Ishikawa (cell line): ENCODE results near the gene CD300LD.

ENCODE experiments used
- CEBPB ChIP-seq: IDR thresholded peaks from 2 replicates; pipeline ENCODE4 v1.6.1; 2012
- NFIC ChIP-seq: IDR thresholded peaks from 2 replicates; pipeline ENCODE4 v1.6.1; 2012

- TF ChIP-seq CEBPB = no peak
- TF ChIP-seq NFIC = no peak
These were observed 48.0 kb downstream of the CD300LD start for GRCh38 chr17:74543891-74544760.
